Spinal cord (tissue), 10 donors: ENCODE results near the gene RFX2. TPM values are rescaled to one million over a fixed set of nuclear protein-coding genes. Genes with fewer than 3 reads are reported as not detected.

Experiments
- DNase-seq, 6 donors: peaks; one replicate each; pipeline versions ENCODE4 v3.0.0 to v3.0.0-alpha.2; 2013 to 2015; ENCODE audit warnings: low spot score in 6 of 6, low read depth in 4 of 6
- H3K27ac ChIP-seq: one replicate; pipeline ENCODE4 v1.5.1; 2013; ENCODE audit warnings: low read depth, low read length, control low read depth
- H3K27me3 ChIP-seq: one replicate; pipeline ENCODE4 v1.6.1; 2013; ENCODE audit warnings: low read length; ENCODE audit not compliant: control insufficient read depth, insufficient read depth
- H3K36me3 ChIP-seq: one replicate; pipeline ENCODE4 v1.6.1; 2013; ENCODE audit warnings: low read length; ENCODE audit not compliant: control insufficient read depth, insufficient read depth
- H3K4me1 ChIP-seq: one replicate; pipeline ENCODE4 v1.6.1; 2013; ENCODE audit warnings: low read length; ENCODE audit not compliant: control insufficient read depth, insufficient read depth
- H3K4me3 ChIP-seq: one replicate; pipeline ENCODE4 v1.5.1; 2013; ENCODE audit warnings: low read depth, low read length, control low read depth
- H3K9me3 ChIP-seq: one replicate; pipeline ENCODE4 v1.6.1; 2013; ENCODE audit warnings: low read length; ENCODE audit not compliant: control insufficient read depth, insufficient read depth
- WGBS: methylation state at CpG from one replicate; pipeline ENCODE4 v1.1.5; 2013; ENCODE audit warnings: missing lambda C conversion rate; ENCODE audit not compliant: insufficient coverage; 5-methylcytosine and 5-hydroxymethylcytosine counted together
- polyA plus RNA-seq, 2 donors: library from polyadenylated mRNA; unstranded; fragments of 120-200 nt; gene quantifications; one replicate each; pipeline ENCODE4 v1.2.1, GENCODE V29; 2013; ENCODE audit not compliant: insufficient read length in 2 of 2
- total RNA-seq, 2 donors: library from RNA; depleted of rRNA in 1 of 2; stranded (reverse); fragments of 120-200 nt in 1 of 2; fragments of >200 nt in 1 of 2; gene quantifications; one replicate each; pipeline versions ENCODE4 v1.2.3 to v1.2.4, GENCODE V29; 2013 to 2014
- donor health status: healthy.

RFX2 gene
- total and polyA plus RNA-seq, 4 donors = 5.7 to 18.8 (median 14.3) TPM

DNA sequence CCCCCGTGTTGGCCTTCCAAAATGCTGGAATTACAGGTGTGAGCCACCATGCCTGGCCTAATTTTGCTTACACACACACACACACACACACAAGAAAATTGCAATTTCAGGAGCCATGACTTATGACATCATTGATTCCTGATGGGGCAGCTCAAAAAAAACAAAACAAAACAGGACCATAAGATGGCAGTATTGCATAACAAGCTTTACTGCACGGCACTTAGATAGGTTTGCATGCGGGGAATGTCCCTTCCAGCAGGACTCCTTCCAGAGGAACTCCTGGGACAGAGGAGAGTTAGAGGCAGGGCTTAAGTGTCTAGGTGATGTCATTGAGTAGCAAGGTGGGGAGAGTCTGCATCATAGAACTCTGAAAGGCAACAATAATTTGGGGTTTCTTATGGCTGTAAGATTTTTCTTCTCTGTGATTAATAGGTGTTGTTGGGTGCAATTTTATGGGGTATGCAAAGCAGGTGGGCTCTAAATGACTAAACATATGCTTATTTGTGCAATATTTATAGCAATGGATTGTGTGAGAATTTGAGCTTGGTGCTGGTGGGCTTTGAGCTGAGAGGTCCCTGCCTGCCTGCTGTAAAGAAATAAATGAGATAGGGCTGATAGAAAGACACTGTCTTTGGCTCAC, 16.2 kb upstream of the RFX2 start:
- Histone ChIP-seq H3K4me3 (no peak overlapping the region), H3K9me3 (peaks cover 4% of the 10 kb centered on the region), H3K27ac (no peak overlapping the region), H3K4me1 (no peaks in the 10 kb centered on the region), H3K36me3 (no peaks in the 10 kb centered on the region), H3K27me3 (no peaks in the 10 kb centered on the region)
- WGBS = 53% methylated on average over 3 of the region's 3 CpGs
- DNase-seq = peak in 1 of 6 donors; percentile 25

DNA sequence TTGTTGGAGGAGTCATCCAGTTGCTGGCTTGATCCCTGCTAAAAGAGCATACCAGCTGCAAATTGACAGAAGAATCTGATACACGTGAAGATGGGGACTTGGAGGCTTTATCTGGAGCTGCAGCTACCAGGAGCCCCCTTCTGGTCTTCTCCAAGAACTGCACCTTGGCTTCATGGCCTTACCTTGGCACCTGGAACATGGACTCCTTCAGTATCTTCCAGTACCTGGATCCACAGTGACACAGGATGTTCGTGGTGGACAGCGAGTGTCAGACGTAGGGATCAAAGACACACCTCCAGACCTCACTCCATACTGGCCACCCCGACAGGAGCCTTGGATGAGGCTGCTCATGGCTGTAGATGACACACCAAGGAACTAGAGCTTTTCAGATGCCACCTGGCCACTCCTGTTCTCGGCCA, 15.3 kb upstream of the RFX2 start:
- H3K9me3 ChIP-seq = peaks cover 4% of the 10 kb centered on the region
- H3K27me3 ChIP-seq = no peaks in the 10 kb centered on the region
- peak in 2 of 6 donors; percentile 58 to 64 for DNase-seq
- no peak overlapping the region for H3K4me3 ChIP-seq
- no peak overlapping the region for H3K27ac ChIP-seq
- no peaks in the 10 kb centered on the region for H3K4me1 ChIP-seq
- 29% methylated on average over 4 of the region's 6 CpGs for WGBS
- H3K36me3 ChIP-seq = no peaks in the 10 kb centered on the region

DNA sequence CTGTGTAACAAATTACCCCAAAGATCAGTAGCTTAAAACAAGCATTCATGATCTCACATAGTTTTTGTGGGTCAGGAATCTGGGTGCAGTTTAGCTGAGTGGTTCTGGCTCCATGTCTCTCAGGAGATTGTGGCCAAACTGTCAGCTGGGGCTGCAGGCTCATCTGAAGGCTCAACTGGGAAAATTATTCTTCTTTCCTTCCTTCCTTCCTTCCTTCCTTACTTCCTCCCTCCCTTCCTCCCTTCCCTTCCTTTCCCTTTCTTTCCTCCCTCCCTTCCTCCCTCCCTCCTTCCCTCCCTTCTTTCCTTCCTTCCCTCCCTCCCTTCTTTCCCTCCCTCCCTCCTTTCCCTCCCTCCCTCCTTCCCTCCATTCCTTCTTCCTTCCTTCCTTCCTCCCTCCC, 8.7 kb upstream of the RFX2 start:
- DNase-seq = no peak
- H3K36me3 ChIP-seq = no peaks in the 10 kb centered on the region
- no peaks in the 10 kb centered on the region for H3K9me3 ChIP-seq
- no peaks in the 10 kb centered on the region for H3K27me3 ChIP-seq
- H3K4me1 ChIP-seq = no peaks in the 10 kb centered on the region
- no peak overlapping the region for H3K27ac ChIP-seq
- no peak overlapping the region for H3K4me3 ChIP-seq

DNA sequence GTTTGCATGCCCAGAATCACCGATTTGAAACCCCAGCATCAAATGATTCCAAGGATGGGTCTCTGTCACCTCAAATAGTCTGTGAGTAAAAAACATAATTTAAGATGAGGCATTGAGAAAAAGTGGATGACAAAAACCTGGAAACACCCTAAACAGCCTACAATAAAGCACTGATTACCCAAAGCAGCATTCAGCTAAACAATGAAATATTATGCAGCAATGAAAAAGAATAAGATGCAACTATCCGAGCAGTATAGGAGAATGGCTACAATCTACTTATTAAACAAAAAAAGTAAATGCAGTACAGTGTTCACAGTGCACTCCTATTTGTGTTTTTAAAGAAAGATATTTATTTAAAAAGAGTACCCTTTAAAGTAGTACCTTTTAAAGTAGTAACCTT, 7.7 kb upstream of the RFX2 start:
- H3K27ac ChIP-seq = no peak overlapping the region
- no peak overlapping the region for H3K4me3 ChIP-seq
- H3K4me1 ChIP-seq = no peaks in the 10 kb centered on the region
- H3K36me3 ChIP-seq = no peaks in the 10 kb centered on the region
- no peaks in the 10 kb centered on the region for H3K9me3 ChIP-seq
- no peak for DNase-seq
- WGBS = 80% methylated on average over 1 of the region's 2 CpGs
- H3K27me3 ChIP-seq = no peaks in the 10 kb centered on the region

DNA sequence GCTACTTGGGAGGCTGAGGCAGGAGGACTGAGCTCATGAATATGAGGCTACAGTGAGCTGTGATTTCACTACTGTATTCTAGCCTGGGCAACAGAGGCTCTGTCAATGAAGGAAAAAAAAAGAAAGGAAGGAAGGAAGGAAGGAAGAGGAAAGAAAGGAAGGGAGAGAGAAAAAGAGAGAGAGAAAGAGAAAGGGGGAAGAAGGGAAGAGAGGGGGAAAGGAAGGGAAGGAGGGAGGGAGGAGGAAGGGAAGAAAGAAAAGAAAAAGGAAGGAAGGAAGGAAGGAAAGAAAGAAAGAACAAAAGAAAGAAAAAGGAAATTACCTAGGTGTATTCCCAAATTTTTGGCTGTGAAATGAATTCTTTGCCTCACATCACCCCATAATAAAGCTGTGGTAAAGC, 7.2 kb upstream of the RFX2 start:
- H3K27ac ChIP-seq = no peak overlapping the region
- H3K4me1 ChIP-seq = no peaks in the 10 kb centered on the region
- H3K27me3 ChIP-seq = no peaks in the 10 kb centered on the region
- no peaks in the 10 kb centered on the region for H3K9me3 ChIP-seq
- no peak for DNase-seq
- no peaks in the 10 kb centered on the region for H3K36me3 ChIP-seq
- H3K4me3 ChIP-seq = no peak overlapping the region

DNA sequence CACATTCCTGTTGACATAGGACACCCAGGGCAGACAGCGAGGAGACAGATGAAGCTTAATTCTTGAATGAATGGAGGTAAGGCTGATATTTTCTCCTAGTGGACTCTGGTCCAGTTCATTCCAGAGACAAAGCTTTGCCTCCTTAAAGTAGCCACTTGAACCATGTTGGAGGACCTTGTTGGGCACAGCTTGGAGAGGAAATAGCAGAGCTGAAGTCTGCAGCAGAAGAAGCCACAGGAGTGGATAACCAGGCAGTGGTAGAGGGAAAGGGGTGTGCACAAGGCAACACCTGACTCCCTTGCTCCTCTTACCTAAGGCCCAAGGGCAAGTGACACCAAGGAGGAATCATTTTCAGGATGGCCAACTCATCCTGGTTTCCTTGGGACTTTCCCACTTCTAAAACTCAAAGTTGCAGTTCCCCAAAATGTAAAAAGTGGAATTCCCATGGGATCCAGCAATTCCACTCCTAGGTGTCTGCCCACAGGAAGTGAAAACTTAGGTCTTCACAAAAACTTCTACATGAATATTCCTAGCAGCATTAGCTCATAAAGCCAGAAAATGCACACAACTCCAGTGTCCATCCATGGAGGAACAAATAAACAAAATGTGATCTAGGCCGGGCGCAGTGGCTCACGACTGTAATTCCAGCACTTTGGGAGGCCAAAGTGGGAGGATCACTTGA, 6.6 kb upstream of the RFX2 start:
- no peaks in the 10 kb centered on the region for H3K36me3 ChIP-seq
- no peaks in the 10 kb centered on the region for H3K9me3 ChIP-seq
- H3K4me3 ChIP-seq = no peak overlapping the region
- no peak overlapping the region for H3K27ac ChIP-seq
- 96% methylated on average over 4 of the region's 4 CpGs for WGBS
- H3K4me1 ChIP-seq = no peaks in the 10 kb centered on the region
- DNase-seq = no peak
- no peaks in the 10 kb centered on the region for H3K27me3 ChIP-seq

DNA sequence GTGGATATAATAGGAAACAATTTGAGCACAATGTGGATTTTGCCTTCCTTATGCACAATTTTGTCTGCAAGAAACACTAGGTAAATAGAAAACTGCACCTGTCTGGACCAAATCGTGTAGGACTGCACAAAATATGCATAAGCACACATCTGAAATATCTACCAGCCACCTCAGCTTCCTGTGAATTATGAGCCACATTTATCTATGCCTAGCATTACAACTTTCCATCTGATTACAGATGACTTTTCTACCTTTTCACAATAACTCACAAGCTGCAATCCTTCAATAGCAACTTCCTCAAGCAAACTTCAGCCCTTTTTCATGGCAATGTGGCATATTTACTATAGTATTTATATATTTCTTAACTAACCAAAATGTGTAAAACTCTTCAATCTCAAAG, 5.7 kb upstream of the RFX2 start:
- Histone ChIP-seq H3K36me3 (no peaks in the 10 kb centered on the region), H3K27ac (no peak overlapping the region), H3K4me1 (peaks cover 2% of the 10 kb centered on the region), H3K9me3 (no peaks in the 10 kb centered on the region), H3K4me3 (no peak overlapping the region), H3K27me3 (no peaks in the 10 kb centered on the region)
- WGBS = 83% methylated on average over 1 of the region's 1 CpG
- no peak for DNase-seq

DNA sequence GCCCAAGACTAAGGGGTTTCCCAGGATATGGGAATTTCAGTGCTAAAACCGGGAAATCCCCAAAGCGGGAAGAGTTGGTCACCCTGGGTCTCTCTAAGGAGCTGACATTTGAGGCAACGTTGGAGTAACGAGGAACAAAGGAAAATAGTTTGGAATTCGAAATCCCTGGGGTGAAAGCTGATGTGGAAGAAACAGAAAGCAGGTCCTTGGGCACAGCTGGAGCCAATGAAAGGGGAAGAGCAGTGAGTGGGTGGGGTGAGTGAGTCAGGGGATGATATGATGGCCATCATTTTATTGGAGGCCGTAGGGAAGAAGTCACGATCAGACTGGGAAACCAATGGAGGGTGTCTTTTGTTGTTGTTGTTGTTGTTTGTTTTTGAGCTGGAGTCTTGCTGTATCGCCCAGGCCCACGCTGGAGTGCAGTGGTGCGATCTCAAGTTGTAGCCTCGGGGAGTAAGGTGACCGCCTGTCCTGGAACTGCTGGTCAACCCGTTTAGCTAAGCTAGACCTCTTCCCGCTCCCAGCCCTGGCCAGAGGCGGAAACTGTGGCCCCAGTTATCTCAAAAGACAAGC, 3.4 kb upstream of the RFX2 start:
- Histone ChIP-seq H3K9me3 (no peaks in the 10 kb centered on the region), H3K27me3 (peaks cover 9% of the 10 kb centered on the region), H3K4me1 (peaks cover 18% of the 10 kb centered on the region), H3K36me3 (no peaks in the 10 kb centered on the region), H3K4me3 (no peak overlapping the region), H3K27ac (no peak overlapping the region)
- DNase-seq = no peak
- 85% methylated on average over 15 of the region's 15 CpGs for WGBS

DNA sequence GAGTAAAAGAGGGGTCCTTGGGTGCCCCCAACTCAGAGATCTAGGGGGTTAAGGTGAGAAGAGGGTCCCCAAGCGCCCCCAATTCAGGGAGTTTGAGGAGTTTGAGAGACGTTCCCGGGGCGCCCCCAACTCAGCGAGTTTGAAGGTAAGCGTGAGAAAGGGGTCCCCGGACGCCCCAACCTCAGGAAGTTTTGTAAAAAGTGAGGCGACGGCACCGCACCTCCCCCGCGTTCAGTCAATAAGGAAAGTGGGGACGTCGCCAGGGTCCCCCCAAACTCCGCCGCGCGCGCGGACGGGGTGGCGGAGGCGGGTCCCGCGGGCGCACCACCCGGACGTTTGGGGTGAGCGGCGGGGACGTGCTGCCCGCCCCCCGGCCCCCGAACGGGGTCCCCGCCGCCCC, 353 bp downstream of the RFX2 start:
- WGBS = under 1% methylated on average over 31 of the region's 38 CpGs
- H3K4me1 ChIP-seq = peaks cover 21% of the 10 kb centered on the region
- H3K4me3 ChIP-seq = peak overlapping the region; percentile 69
- no peaks in the 10 kb centered on the region for H3K9me3 ChIP-seq
- H3K27ac ChIP-seq = peak overlapping the region; percentile 89
- no peaks in the 10 kb centered on the region for H3K36me3 ChIP-seq
- H3K27me3 ChIP-seq = peaks cover 9% of the 10 kb centered on the region
- DNase-seq = no peak
